SK-N-SH (cell line): ENCODE measurements around the gene RNF7. TPM values are rescaled to one million over a fixed set of nuclear protein-coding genes. Genes with fewer than 3 reads are reported as not detected.

Experiments used
- CTCF ChIA-PET: fragments of 300-600, 350-600 bp; formaldehyde crosslinking; extraction: SDS; loops from one replicate; lab custom pipeline; 2021; lab: Yijun Ruan, JAX
- POLR2A ChIA-PET: fragments of 350-600 bp; sonication (Branson Sonifier 250); formaldehyde crosslinking; extraction: SDS; loops from one replicate; lab custom pipeline; 2020; ENCODE audit warnings: antibody characterized with exemption, inconsistent platforms; lab: Yijun Ruan, JAX
- DNase-seq: peaks from one replicate; pipeline ENCODE4 v3.0.0; 2012
- H2AFZ ChIP-seq: fragments of 200-600 bp; sonication (generic); 2 replicates; pipeline ENCODE4 v1.8.1; 2016; ENCODE audit warnings: antibody characterized with exemption, mild to moderate bottlenecking, low read depth
- H3F3A ChIP-seq: fragments of 200-600 bp; sonication (generic); replicated peaks from 2 replicates; pipeline ENCODE3; 2016; ENCODE audit warnings: antibody characterized with exemption, mild to moderate bottlenecking; ENCODE audit not compliant: insufficient read depth
- H3K27ac ChIP-seq, 2 experiments: fragments of 200-500 bp in 1 of 2; fragments of 200-600 bp in 1 of 2; sonication (Bioruptor generic) in 1 of 2; sonication (generic), shearing (Covaris generic) in 1 of 2; 2 replicates each; pipeline versions ENCODE4 v1.5.1 to v1.6.1; 2014 to 2016; ENCODE audit warnings: low read depth in 2 of 2, inconsistent platforms in 1 of 2, low read length in 1 of 2, mild to moderate bottlenecking in 1 of 2, mixed read lengths in 1 of 2
- H3K27me3 ChIP-seq: fragments of 200-600 bp; sonication (generic), shearing (Covaris generic); 2 replicates; pipeline ENCODE4 v1.6.1; 2016; ENCODE audit warnings: mixed run types; ENCODE audit not compliant: insufficient read depth
- H3K36me3 ChIP-seq, 2 experiments: fragments of 200-500 bp in 1 of 2; fragments of 200-600 bp in 1 of 2; sonication (Bioruptor generic) in 1 of 2; sonication (generic) in 1 of 2; replicated peaks in 1 of 2; 2 replicates each; pipeline versions ENCODE3 to v1.5.1; 2014 to 2016; ENCODE audit warnings: low read length in 1 of 2, mild to moderate bottlenecking in 1 of 2; ENCODE audit not compliant: insufficient read depth in 2 of 2, control insufficient read depth in 1 of 2
- H3K4me1 ChIP-seq, 2 experiments: fragments of 200-500 bp in 1 of 2; fragments of 200-600 bp in 1 of 2; sonication (Bioruptor generic) in 1 of 2; sonication (generic), shearing (Covaris generic) in 1 of 2; 2 replicates each; pipeline versions ENCODE4 v1.5.1 to v1.6.1; 2014 to 2016; ENCODE audit warnings: low read depth in 1 of 2, low read length in 1 of 2, mixed run types in 1 of 2; ENCODE audit not compliant: insufficient read depth in 2 of 2, control insufficient read depth in 1 of 2
- H3K4me2 ChIP-seq: fragments of 200-600 bp; sonication (generic), shearing (Covaris generic); 2 replicates; pipeline ENCODE4 v1.6.1; 2017; ENCODE audit warnings: mixed run types
- H3K4me3 ChIP-seq, 2 experiments: fragments of 200-500 bp in 1 of 2; fragments of 200-600 bp in 1 of 2; sonication (Bioruptor generic) in 1 of 2; sonication (generic), shearing (Covaris generic) in 1 of 2; 2 replicates each; pipeline versions ENCODE4 v1.5.1 to v1.8.1; 2014 to 2016; ENCODE audit warnings: low read depth in 2 of 2, inconsistent platforms in 1 of 2, low read length in 1 of 2, mild to moderate bottlenecking in 1 of 2, mixed read lengths in 1 of 2, moderate library complexity in 1 of 2
- H3K79me2 ChIP-seq: fragments of 200-600 bp; sonication (generic); 2 replicates; pipeline ENCODE4 v1.8.1; 2017; ENCODE audit warnings: mild to moderate bottlenecking; ENCODE audit not compliant: insufficient read depth
- H3K9ac ChIP-seq: fragments of 200-600 bp; sonication (generic); 2 replicates; pipeline ENCODE4 v1.6.1; 2017; ENCODE audit warnings: mixed run types
- H3K9me2 ChIP-seq: fragments of 200-600 bp; sonication (generic); 2 replicates; pipeline ENCODE4 v1.6.1; 2017; ENCODE audit warnings: mixed run types
- H3K9me3 ChIP-seq: fragments of 200-600 bp; sonication (generic); 2 replicates; pipeline ENCODE4 v1.6.1; 2017; ENCODE audit warnings: mixed run types, mild to moderate bottlenecking, moderate library complexity
- H4K20me1 ChIP-seq: fragments of 200-600 bp; sonication (generic); 2 replicates; pipeline ENCODE4 v1.6.1; 2017; ENCODE audit warnings: mild to moderate bottlenecking, mixed run types; ENCODE audit not compliant: insufficient read depth
- CHD2 ChIP-seq: fragments of 150-350 bp; IDR thresholded peaks from 2 replicates; pipeline ENCODE4 v1.6.1; 2018; ENCODE audit warnings: low read length; ENCODE audit not compliant: partially characterized antibody
- ELF1 ChIP-seq: IDR thresholded peaks from 2 replicates; pipeline ENCODE4 v1.4.0; 2012
- EP300 ChIP-seq, 2 experiments: IDR thresholded peaks; 2 replicates each; pipeline versions ENCODE4 v1.4.0 to v1.6.1; 2012; ENCODE audit warnings: borderline replicate concordance in 1 of 2, low read depth in 1 of 2, low read length in 1 of 2
- FOXJ3 ChIP-seq: sonication (generic); formaldehyde crosslinking; IDR thresholded peaks from 2 replicates; pipeline ENCODE4 v1.5.1; 2020; ENCODE audit warnings: mild to moderate bottlenecking, missing genetic modification reagents
- FOXM1 ChIP-seq: IDR thresholded peaks from 2 replicates; pipeline ENCODE4 v1.4.0; 2012; ENCODE audit warnings: low read depth, mild to moderate bottlenecking
- GATA2 ChIP-seq: sonication (generic); formaldehyde crosslinking; IDR thresholded peaks from 2 replicates; pipeline ENCODE4 v1.5.0; 2020; ENCODE audit warnings: mild to moderate bottlenecking, missing genetic modification reagents
- JUND ChIP-seq: IDR thresholded peaks from 2 replicates; pipeline ENCODE4 v1.4.0; 2012
- MEF2A ChIP-seq: IDR thresholded peaks from 2 replicates; pipeline ENCODE4 v1.4.0; 2012; ENCODE audit warnings: low read depth, borderline replicate concordance
- NFIC ChIP-seq: IDR thresholded peaks from 2 replicates; pipeline ENCODE4 v1.4.0; 2012; ENCODE audit warnings: borderline replicate concordance
- NRF1 ChIP-seq: IDR thresholded peaks from 2 replicates; pipeline ENCODE4 v1.6.1; 2012; ENCODE audit warnings: low read depth, mild to moderate bottlenecking, low read length
- POLR2AphosphoS5 ChIP-seq: IDR thresholded peaks from 2 replicates; pipeline ENCODE4 v1.6.1; 2012; ENCODE audit warnings: low read depth, low read length
- RCOR1 ChIP-seq: fragments of 150-350 bp; IDR thresholded peaks from 2 replicates; pipeline ENCODE4 v1.6.1; 2017; ENCODE audit warnings: antibody characterized with exemption, low read length
- RFX5 ChIP-seq: IDR thresholded peaks from 2 replicates; pipeline ENCODE4 v1.6.1; 2012; ENCODE audit warnings: mild to moderate bottlenecking, improper control_type of control experiment, low read length
- RXRA ChIP-seq: IDR thresholded peaks from 2 replicates; pipeline ENCODE4 v1.4.0; 2012; ENCODE audit warnings: low read depth, mild to moderate bottlenecking, borderline replicate concordance
- SIN3A ChIP-seq: IDR thresholded peaks from 2 replicates; pipeline ENCODE4 v1.6.1; 2012; ENCODE audit warnings: low read depth, mild to moderate bottlenecking, low read length, moderate library complexity, borderline replicate concordance
- SMC3 ChIP-seq: IDR thresholded peaks from 2 replicates; pipeline ENCODE4 v1.6.1; 2012; ENCODE audit warnings: low read depth, low read length, improper control_type of control experiment
- TCF12 ChIP-seq: IDR thresholded peaks from 2 replicates; pipeline ENCODE4 v1.4.0; 2012
- TEAD4 ChIP-seq: IDR thresholded peaks from 2 replicates; pipeline ENCODE4 v1.4.0; 2012; ENCODE audit warnings: mild to moderate bottlenecking, borderline replicate concordance; ENCODE audit not compliant: insufficient read depth
- YY1 ChIP-seq: IDR thresholded peaks from 2 replicates; pipeline ENCODE4 v1.4.0; 2012; ENCODE audit warnings: low read depth, mild to moderate bottlenecking
- WGBS: methylation state at CpG from one replicate; pipeline ENCODE4 v1.1.6; 2017; ENCODE audit warnings: low lambda C conversion rate; 5-methylcytosine and 5-hydroxymethylcytosine counted together
- polyA plus RNA-seq, 3 experiments: library from polyadenylated mRNA; depleted of rRNA; stranded (reverse); fragments of >200 nt; gene quantifications; 2 replicates each; pipeline ENCODE4 v1.2.3, GENCODE V29; 2012
- TF ChIP-seq, protein P1 (sequence below): fragments of 200-600 bp; sonication (generic); IDR thresholded peaks from 2 replicates; pipeline ENCODE4 v1.6.1; 2017; ENCODE audit warnings: antibody characterized with exemption, mild to moderate bottlenecking, moderate library complexity
- TF ChIP-seq, protein P2 (sequence below): fragments of 150-350 bp; IDR thresholded peaks from 2 replicates; pipeline ENCODE4 v1.6.1; 2017; ENCODE audit warnings: antibody characterized with exemption, low read length, low read depth, borderline replicate concordance
- TF ChIP-seq, protein P3 (sequence below): IDR thresholded peaks from 2 replicates; pipeline ENCODE4; 2012
- TF ChIP-seq, protein P4 (sequence below): fragments of 150-350 bp; IDR thresholded peaks from 2 replicates; pipeline ENCODE4 v1.6.1; 2016; ENCODE audit warnings: mild to moderate bottlenecking, low read depth, low read length

The RNF7 gene
- polyA plus RNA-seq, 1 of the 3 experiments (the other 2 are of a cell fraction): 77.1 TPM

DNA sequence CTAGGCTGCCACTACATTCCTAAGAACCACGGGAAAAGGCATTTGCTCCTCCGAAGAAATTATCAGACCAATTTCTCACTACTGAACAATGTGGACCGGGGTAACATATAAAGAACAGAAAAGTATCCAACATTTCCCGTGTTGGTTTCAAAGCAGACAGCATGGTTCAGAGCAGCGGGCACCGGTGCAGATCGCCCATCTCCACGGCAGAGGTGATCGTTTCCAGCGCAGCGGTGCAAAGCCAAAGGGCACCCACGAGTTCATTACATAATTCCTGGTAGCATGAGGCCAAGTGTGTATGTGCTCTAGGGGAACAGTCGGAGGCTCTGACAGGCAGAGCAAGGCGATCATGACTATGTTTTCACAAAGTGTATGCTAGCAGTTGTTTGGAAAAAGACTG lies 38.3 kb downstream of the RNF7 start:
- no peaks in the 10 kb centered on the region; a peak in 1 of 4 replicates for H3K4me1 ChIP-seq
- H2AFZ ChIP-seq: no peak overlapping the region
- no peaks in the 10 kb centered on the region for H4K20me1 ChIP-seq
- no peak overlapping the region for H3K9ac ChIP-seq
- ChIA-PET CTCF (interaction anchor here (1.0 kb wide), 1 partner anchor 13 kb away, joined by 3 read pairs; the partner anchor contains the start of gene GRK7), POLR2A (no interaction called here)
- H3K4me3 ChIP-seq: no peak overlapping the region
- H3K27me3 ChIP-seq: no peaks in the 10 kb centered on the region
- TF ChIP-seq SIN3A (no peak), RCOR1 (no peak), GATA2 (no peak), EP300 (IDR thresholded peaks at IDR 0.05; ENCODE audit: borderline replicate concordance in 1 of 2, low read depth in 1 of 2, low read length in 1 of 2) (no peak)
- no peak overlapping the region for H3K4me2 ChIP-seq
- no peaks in the 10 kb centered on the region for H3K79me2 ChIP-seq
- H3F3A ChIP-seq: no peaks in the 10 kb centered on the region
- no peaks in the 10 kb centered on the region for H3K9me2 ChIP-seq
- WGBS: 88% methylated on average over 14 of the region's 14 CpGs
- H3K27ac ChIP-seq: no peak overlapping the region
- no peak for DNase-seq
- H3K9me3 ChIP-seq: no peaks in the 10 kb centered on the region
- H3K36me3 ChIP-seq: no peaks in the 10 kb centered on the region

DNA sequence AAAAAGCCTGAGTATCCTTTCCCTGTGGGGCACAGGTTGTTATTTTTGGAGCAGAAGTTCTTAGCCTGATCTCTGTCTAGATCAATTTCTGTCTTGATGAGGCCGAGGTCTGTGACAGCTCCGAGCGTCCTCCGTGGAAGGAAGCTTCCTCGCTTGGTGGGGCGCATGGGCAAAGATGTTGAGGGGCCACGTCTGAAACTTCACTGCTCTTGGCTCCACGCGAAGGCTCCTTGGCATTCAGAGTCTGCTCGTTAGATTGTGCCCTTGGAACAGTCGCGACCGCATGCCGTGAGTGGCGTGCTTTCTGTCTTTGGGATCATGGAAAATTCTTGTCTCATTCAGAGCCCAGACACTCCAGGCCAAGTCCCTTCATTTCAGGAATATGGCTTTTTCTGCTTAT lies 38.8 kb downstream of the RNF7 start:
- no peak overlapping the region for H2AFZ ChIP-seq
- H3K27me3 ChIP-seq: no peaks in the 10 kb centered on the region
- no peak overlapping the region for H3K27ac ChIP-seq
- 91% methylated on average over 15 of the region's 15 CpGs for WGBS
- no peaks in the 10 kb centered on the region for H3F3A ChIP-seq
- CTCF ChIA-PET: interaction anchor here (0.9 to 1.0 kb wide), 2 partner anchors 14 to 137 kb away, joined by 3 to 5 read pairs; partner anchors contain the start of gene GRK7
- no peaks in the 10 kb centered on the region for H3K36me3 ChIP-seq
- no peak overlapping the region for H3K4me3 ChIP-seq
- no peak overlapping the region for H3K9ac ChIP-seq
- H4K20me1 ChIP-seq: no peaks in the 10 kb centered on the region
- H3K4me1 ChIP-seq: no peaks in the 10 kb centered on the region; a peak in 1 of 4 replicates
- POLR2A ChIA-PET: no interaction called here
- DNase-seq: no peak
- H3K4me2 ChIP-seq: no peak overlapping the region
- H3K79me2 ChIP-seq: no peaks in the 10 kb centered on the region
- no peaks in the 10 kb centered on the region for H3K9me3 ChIP-seq
- no peaks in the 10 kb centered on the region for H3K9me2 ChIP-seq
- no peak for TF ChIP-seq NRF1
- TF ChIP-seq, protein P1, sequence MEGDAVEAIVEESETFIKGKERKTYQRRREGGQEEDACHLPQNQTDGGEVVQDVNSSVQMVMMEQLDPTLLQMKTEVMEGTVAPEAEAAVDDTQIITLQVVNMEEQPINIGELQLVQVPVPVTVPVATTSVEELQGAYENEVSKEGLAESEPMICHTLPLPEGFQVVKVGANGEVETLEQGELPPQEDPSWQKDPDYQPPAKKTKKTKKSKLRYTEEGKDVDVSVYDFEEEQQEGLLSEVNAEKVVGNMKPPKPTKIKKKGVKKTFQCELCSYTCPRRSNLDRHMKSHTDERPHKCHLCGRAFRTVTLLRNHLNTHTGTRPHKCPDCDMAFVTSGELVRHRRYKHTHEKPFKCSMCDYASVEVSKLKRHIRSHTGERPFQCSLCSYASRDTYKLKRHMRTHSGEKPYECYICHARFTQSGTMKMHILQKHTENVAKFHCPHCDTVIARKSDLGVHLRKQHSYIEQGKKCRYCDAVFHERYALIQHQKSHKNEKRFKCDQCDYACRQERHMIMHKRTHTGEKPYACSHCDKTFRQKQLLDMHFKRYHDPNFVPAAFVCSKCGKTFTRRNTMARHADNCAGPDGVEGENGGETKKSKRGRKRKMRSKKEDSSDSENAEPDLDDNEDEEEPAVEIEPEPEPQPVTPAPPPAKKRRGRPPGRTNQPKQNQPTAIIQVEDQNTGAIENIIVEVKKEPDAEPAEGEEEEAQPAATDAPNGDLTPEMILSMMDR: no peak
- TF ChIP-seq RFX5: no peak
- no peak for TF ChIP-seq NFIC
- TF ChIP-seq POLR2AphosphoS5: no peak
- no peak for TF ChIP-seq JUND
- TF ChIP-seq FOXJ3 (CRISPR knock-in tag): no peak
- no peak for TF ChIP-seq CHD2
- no peak for TF ChIP-seq SMC3
- TF ChIP-seq TEAD4: no peak
- TF ChIP-seq, protein P2, sequence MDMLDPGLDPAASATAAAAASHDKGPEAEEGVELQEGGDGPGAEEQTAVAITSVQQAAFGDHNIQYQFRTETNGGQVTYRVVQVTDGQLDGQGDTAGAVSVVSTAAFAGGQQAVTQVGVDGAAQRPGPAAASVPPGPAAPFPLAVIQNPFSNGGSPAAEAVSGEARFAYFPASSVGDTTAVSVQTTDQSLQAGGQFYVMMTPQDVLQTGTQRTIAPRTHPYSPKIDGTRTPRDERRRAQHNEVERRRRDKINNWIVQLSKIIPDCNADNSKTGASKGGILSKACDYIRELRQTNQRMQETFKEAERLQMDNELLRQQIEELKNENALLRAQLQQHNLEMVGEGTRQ: no peak
- TF ChIP-seq, protein P3, sequence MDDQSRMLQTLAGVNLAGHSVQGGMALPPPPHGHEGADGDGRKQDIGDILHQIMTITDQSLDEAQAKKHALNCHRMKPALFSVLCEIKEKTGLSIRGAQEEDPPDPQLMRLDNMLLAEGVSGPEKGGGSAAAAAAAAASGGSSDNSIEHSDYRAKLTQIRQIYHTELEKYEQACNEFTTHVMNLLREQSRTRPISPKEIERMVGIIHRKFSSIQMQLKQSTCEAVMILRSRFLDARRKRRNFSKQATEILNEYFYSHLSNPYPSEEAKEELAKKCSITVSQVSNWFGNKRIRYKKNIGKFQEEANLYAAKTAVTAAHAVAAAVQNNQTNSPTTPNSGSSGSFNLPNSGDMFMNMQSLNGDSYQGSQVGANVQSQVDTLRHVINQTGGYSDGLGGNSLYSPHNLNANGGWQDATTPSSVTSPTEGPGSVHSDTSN: no peak
- no peak for TF ChIP-seq YY1
- no peak for TF ChIP-seq TCF12
- TF ChIP-seq, protein P4, sequence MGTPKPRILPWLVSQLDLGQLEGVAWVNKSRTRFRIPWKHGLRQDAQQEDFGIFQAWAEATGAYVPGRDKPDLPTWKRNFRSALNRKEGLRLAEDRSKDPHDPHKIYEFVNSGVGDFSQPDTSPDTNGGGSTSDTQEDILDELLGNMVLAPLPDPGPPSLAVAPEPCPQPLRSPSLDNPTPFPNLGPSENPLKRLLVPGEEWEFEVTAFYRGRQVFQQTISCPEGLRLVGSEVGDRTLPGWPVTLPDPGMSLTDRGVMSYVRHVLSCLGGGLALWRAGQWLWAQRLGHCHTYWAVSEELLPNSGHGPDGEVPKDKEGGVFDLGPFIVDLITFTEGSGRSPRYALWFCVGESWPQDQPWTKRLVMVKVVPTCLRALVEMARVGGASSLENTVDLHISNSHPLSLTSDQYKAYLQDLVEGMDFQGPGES: no peak
- no peak for TF ChIP-seq ELF1
- TF ChIP-seq RXRA: no peak
- TF ChIP-seq FOXM1: no peak
- TF ChIP-seq SIN3A: no peak
- TF ChIP-seq MEF2A: no peak
